DOHH2 (cell line): Measurements from ENCODE around the gene STPG4.

Source experiments
- CTCF ChIP-seq: fragments of 200-600 bp; sonication (generic); IDR thresholded peaks from one replicate; pipeline ENCODE4 v1.5.1; 2014; ENCODE audit warnings: antibody characterized with exemption, mild to moderate bottlenecking, low read depth, low read length; ENCODE audit not compliant: poor library complexity, severe bottlenecking
- EZH2phosphoT487 ChIP-seq: fragments of 200-600 bp; sonication (generic); IDR thresholded peaks from 2 replicates; pipeline ENCODE4 v1.6.1; 2017; ENCODE audit warnings: borderline replicate concordance, mild to moderate bottlenecking, antibody characterized with exemption, low read length, moderate library complexity, mixed read lengths

- TF ChIP-seq CTCF, result no peak
- no peak for TF ChIP-seq EZH2phosphoT487
These were observed 111.2 kb downstream of the STPG4 start for GRCh38 chr2:47043891-47044239.
